ENCODE measurements around the gene NPTXR. TPM values are rescaled to one million over a fixed set of nuclear protein-coding genes. Genes with fewer than 3 reads are reported as not detected.

NPTXR gene
- total RNA-seq, 1 donor, result 0.86 TPM

- TF ChIP-seq, protein P1, sequence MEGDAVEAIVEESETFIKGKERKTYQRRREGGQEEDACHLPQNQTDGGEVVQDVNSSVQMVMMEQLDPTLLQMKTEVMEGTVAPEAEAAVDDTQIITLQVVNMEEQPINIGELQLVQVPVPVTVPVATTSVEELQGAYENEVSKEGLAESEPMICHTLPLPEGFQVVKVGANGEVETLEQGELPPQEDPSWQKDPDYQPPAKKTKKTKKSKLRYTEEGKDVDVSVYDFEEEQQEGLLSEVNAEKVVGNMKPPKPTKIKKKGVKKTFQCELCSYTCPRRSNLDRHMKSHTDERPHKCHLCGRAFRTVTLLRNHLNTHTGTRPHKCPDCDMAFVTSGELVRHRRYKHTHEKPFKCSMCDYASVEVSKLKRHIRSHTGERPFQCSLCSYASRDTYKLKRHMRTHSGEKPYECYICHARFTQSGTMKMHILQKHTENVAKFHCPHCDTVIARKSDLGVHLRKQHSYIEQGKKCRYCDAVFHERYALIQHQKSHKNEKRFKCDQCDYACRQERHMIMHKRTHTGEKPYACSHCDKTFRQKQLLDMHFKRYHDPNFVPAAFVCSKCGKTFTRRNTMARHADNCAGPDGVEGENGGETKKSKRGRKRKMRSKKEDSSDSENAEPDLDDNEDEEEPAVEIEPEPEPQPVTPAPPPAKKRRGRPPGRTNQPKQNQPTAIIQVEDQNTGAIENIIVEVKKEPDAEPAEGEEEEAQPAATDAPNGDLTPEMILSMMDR (IDR thresholded peaks at IDR 0.05; ENCODE audit: insufficient read depth, low read depth, low read length), result no peak
- peak; percentile 82 for DNase-seq (ENCODE audit: low read depth)
These were observed 44.4 kb downstream of the NPTXR start for GRCh38 chr22:38799265-38800002.

DNA sequence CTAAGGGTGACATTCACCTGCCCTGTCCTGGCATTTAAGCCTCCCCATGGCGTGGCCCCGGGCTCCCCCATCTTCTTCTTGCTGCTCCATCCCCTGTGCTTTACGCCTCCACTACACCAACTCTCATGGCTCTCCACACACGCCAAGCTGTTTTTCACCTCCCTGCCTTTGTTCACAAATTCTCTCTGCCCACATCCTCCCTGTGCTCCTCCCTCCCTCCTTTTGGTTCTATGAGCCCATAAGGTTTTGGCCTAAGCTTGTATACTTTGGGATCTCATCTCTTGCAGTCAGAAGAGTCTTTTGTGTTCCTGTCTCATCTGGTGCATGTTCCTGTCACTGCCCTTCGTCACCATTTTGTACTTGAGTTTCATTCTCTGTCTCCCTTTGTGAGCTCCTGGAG lies 45.3 kb downstream of the NPTXR start:
- no peak for DNase-seq (ENCODE audit: low read depth)
- TF ChIP-seq, protein P1 (IDR thresholded peaks at IDR 0.05; ENCODE audit: insufficient read depth, low read depth, low read length), result no peak
- no peak overlapping the region for H3K4me3 ChIP-seq (ENCODE audit: low read depth, low read length)

More at GRCh38 chr22:38799265-38800002, 44.4 kb downstream of the NPTXR start:
- no peak overlapping the region for H3K4me3 ChIP-seq (ENCODE audit: low read depth, low read length)

- no peak for DNase-seq (ENCODE audit: low read depth)
- TF ChIP-seq, protein P1 (IDR thresholded peaks at IDR 0.05; ENCODE audit: insufficient read depth, low read depth, low read length), result no peak
- H3K4me3 ChIP-seq (ENCODE audit: low read depth, low read length), result no peak overlapping the region
These were observed 47.4 kb downstream of the NPTXR start for GRCh38 chr22:38796262-38796957.

GRCh38 chr22:38795569-38795968 lies 48.3 kb downstream of the NPTXR start:
- DNase-seq (ENCODE audit: low read depth), result no peak
- no peak overlapping the region for H3K4me3 ChIP-seq (ENCODE audit: low read depth, low read length)
- TF ChIP-seq, protein P1 (IDR thresholded peaks at IDR 0.05; ENCODE audit: insufficient read depth, low read depth, low read length), result no peak

DNA sequence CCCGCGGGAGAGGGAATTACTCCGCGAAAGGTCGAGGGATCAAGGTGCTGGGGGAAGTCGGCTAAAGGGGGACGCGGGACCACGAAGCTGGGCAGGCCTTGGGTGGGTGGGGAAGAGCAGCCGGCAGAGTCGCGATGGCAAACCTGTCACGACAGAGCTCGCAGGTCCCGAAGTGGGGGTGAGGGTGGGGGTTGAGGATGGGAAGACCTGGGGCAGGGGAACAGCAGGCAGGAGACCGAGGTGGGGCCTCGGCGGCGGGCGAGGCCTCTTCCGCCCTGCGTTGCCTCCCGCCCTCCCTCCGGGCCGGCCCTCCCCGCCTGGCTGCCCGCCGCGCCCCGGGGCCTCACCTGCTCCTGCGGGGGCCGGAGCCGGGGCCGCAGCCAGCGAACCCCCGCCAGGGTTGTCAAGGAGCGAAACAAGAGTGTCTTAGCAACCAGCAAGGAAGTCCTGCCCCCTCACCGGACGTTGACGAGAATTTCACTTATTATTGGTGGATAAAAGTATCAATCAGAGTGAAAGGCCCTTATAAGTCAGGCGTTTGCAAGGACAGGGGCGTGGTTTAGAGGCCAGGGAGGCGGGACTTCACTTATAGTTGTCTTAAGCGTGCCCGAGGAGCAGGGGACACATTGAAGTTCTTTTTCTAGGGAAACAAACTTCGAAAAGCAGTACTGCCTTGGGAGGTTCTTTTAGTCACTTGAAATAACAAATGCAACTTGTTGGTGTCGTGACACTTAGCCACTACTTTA lies 49.9 kb downstream of the NPTXR start, which contains the start of gene DNAL4:
Gene DNAL4 (minus strand): TSS at position 423 of the 746 bp plus-strand sequence. CDS start 11,412 bp downstream, outside the sequence.
- H3K4me3 ChIP-seq (ENCODE audit: low read depth, low read length), result peak within 1 kb of the TSS; percentile 91
- TF ChIP-seq, protein P1 (IDR thresholded peaks at IDR 0.05; ENCODE audit: insufficient read depth, low read depth, low read length), result no peak
- DNase-seq (ENCODE audit: low read depth), result peak; percentile 99

- no peak for DNase-seq (ENCODE audit: low read depth)
- TF ChIP-seq, protein P1 (IDR thresholded peaks at IDR 0.05; ENCODE audit: insufficient read depth, low read depth, low read length), result no peak
- peak overlapping the region; percentile 91 for H3K4me3 ChIP-seq (ENCODE audit: low read depth, low read length)
These were observed 50.5 kb downstream of the NPTXR start for GRCh38 chr22:38793317-38793716.
